Measurements from ENCODE around the gene LEAP2.

LEAP2 gene

GRCh38 chr5:132873119-132873929 lies at the start of gene LEAP2:
Gene LEAP2 (plus strand): TSS chr5:132873668. CDS start chr5:132873695, 27 bp downstream.
- Histone ChIP-seq H3K27me3 (ENCODE audit: control insufficient read depth in 5 of 5, insufficient read depth in 4 of 5, low read length in 5 of 5) (no peaks in the 10 kb centered on the region), H3K9me3 (ENCODE audit: control insufficient read depth in 5 of 5, low read length in 5 of 5) (no peaks in the 10 kb centered on the region), H3K27ac (ENCODE audit: low read depth, low read length) (no peak within 1 kb of the TSS), H3K36me3 (ENCODE audit: control insufficient read depth in 5 of 5, insufficient read depth in 5 of 5, low read length in 5 of 5) (peaks cover 14 to 48% (median 41%) of the 10 kb centered on the region in 5 donors), H3K9ac (ENCODE audit: low read length in 5 of 5) (no peak within 1 kb of the TSS), H3K4me1 (ENCODE audit: control insufficient read depth in 5 of 5, insufficient read depth in 5 of 5, low read length in 5 of 5) (peaks cover 0 to 14% (median 12%) of the 10 kb centered on the region in 5 donors), H3K4me3 (ENCODE audit: low read depth in 1 of 5, low read length in 5 of 5) (no peak within 1 kb of the TSS)

GRCh38 chr5:132824426-132824825 lies 49.0 kb upstream of the LEAP2 start:
- peaks cover 0 to 2% (median 0%) of the 10 kb centered on the region in 5 donors for H3K27me3 ChIP-seq (ENCODE audit: control insufficient read depth in 5 of 5, insufficient read depth in 4 of 5, low read length in 5 of 5)
- H3K27ac ChIP-seq (ENCODE audit: low read depth, low read length), result no peak overlapping the region
- no peak overlapping the region for H3K4me3 ChIP-seq (ENCODE audit: low read depth in 1 of 5, low read length in 5 of 5)
- peaks cover 3 to 40% (median 25%) of the 10 kb centered on the region in 5 donors for H3K4me1 ChIP-seq (ENCODE audit: control insufficient read depth in 5 of 5, insufficient read depth in 5 of 5, low read length in 5 of 5)
- H3K9ac ChIP-seq (ENCODE audit: low read length in 5 of 5), result no peak overlapping the region
- peaks cover 0 to 23% (median 14%) of the 10 kb centered on the region in 5 donors for H3K36me3 ChIP-seq (ENCODE audit: control insufficient read depth in 5 of 5, insufficient read depth in 5 of 5, low read length in 5 of 5)
- H3K9me3 ChIP-seq (ENCODE audit: control insufficient read depth in 5 of 5, low read length in 5 of 5), result no peaks in the 10 kb centered on the region

GRCh38 chr5:132825033-132825833 lies 48.2 kb upstream of the LEAP2 start:
- H3K4me1 ChIP-seq (ENCODE audit: control insufficient read depth in 5 of 5, insufficient read depth in 5 of 5, low read length in 5 of 5), result peaks cover 5 to 39% (median 23%) of the 10 kb centered on the region in 5 donors
- H3K27me3 ChIP-seq (ENCODE audit: control insufficient read depth in 5 of 5, insufficient read depth in 4 of 5, low read length in 5 of 5), result peaks cover 0 to 2% (median 0%) of the 10 kb centered on the region in 5 donors
- no peak overlapping the region for H3K4me3 ChIP-seq (ENCODE audit: low read depth in 1 of 5, low read length in 5 of 5)
- no peak overlapping the region for H3K9ac ChIP-seq (ENCODE audit: low read length in 5 of 5)
- H3K36me3 ChIP-seq (ENCODE audit: control insufficient read depth in 5 of 5, insufficient read depth in 5 of 5, low read length in 5 of 5), result peaks cover 0 to 23% (median 14%) of the 10 kb centered on the region in 5 donors
- no peaks in the 10 kb centered on the region for H3K9me3 ChIP-seq (ENCODE audit: control insufficient read depth in 5 of 5, low read length in 5 of 5)
- no peak overlapping the region for H3K27ac ChIP-seq (ENCODE audit: low read depth, low read length)

GRCh38 chr5:132825834-132826391 lies 47.6 kb upstream of the LEAP2 start:
- H3K9me3 ChIP-seq (ENCODE audit: control insufficient read depth in 5 of 5, low read length in 5 of 5), result no peaks in the 10 kb centered on the region
- no peak overlapping the region for H3K4me3 ChIP-seq (ENCODE audit: low read depth in 1 of 5, low read length in 5 of 5)
- H3K27me3 ChIP-seq (ENCODE audit: control insufficient read depth in 5 of 5, insufficient read depth in 4 of 5, low read length in 5 of 5), result peaks cover 0 to 2% (median 0%) of the 10 kb centered on the region in 5 donors
- H3K9ac ChIP-seq (ENCODE audit: low read length in 5 of 5), result peak overlapping the region in 1 of 5 donors; percentile 53
- H3K4me1 ChIP-seq (ENCODE audit: control insufficient read depth in 5 of 5, insufficient read depth in 5 of 5, low read length in 5 of 5), result peaks cover 3 to 36% (median 25%) of the 10 kb centered on the region in 5 donors
- H3K27ac ChIP-seq (ENCODE audit: low read depth, low read length), result no peak overlapping the region
- peaks cover 0 to 23% (median 14%) of the 10 kb centered on the region in 5 donors for H3K36me3 ChIP-seq (ENCODE audit: control insufficient read depth in 5 of 5, insufficient read depth in 5 of 5, low read length in 5 of 5)

DNA sequence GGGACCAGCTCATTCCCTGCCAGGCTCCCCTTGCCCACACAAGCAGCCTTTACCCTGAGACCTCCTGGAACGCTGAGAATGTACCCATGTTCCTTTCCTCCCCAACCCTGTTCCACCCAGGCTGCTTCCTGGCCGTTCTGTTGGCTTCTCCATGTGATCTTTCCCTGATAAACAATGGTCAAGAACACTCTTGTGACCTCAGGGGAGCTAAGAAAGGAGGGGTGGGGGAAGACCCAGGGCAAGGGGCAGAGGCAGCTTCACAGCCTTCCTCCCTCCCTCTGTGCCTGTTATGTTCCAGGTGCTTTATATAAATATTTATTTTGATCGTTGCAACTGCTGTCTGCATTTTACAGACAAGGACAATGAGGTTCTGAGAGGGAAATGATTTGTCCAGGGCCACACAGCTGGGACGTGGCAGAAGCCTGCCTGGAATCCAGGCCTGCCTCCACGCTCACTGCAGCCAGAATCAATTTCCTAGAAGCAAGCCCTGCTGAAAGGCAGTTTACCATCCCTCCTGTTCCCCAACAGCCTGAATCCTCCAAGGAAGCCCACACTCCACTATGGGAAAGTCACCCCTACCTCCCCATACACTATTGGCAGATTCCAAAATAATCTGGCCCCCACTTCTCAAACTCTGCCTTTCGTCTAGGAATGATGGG lies 46.9 kb upstream of the LEAP2 start:
- H3K9me3 ChIP-seq (ENCODE audit: control insufficient read depth in 5 of 5, low read length in 5 of 5), result no peaks in the 10 kb centered on the region
- peaks cover 0 to 23% (median 14%) of the 10 kb centered on the region in 5 donors for H3K36me3 ChIP-seq (ENCODE audit: control insufficient read depth in 5 of 5, insufficient read depth in 5 of 5, low read length in 5 of 5)
- H3K9ac ChIP-seq (ENCODE audit: low read length in 5 of 5), result peak overlapping the region in 1 of 5 donors; percentile 53
- H3K4me3 ChIP-seq (ENCODE audit: low read depth in 1 of 5, low read length in 5 of 5), result no peak overlapping the region
- H3K4me1 ChIP-seq (ENCODE audit: control insufficient read depth in 5 of 5, insufficient read depth in 5 of 5, low read length in 5 of 5), result peaks cover 3 to 36% (median 26%) of the 10 kb centered on the region in 5 donors
- H3K27me3 ChIP-seq (ENCODE audit: control insufficient read depth in 5 of 5, insufficient read depth in 4 of 5, low read length in 5 of 5), result peaks cover 0 to 2% (median 0%) of the 10 kb centered on the region in 5 donors
- H3K27ac ChIP-seq (ENCODE audit: low read depth, low read length), result no peak overlapping the region

GRCh38 chr5:132827943-132828673 lies 45.4 kb upstream of the LEAP2 start:
- H3K4me3 ChIP-seq (ENCODE audit: low read depth in 1 of 5, low read length in 5 of 5), result no peak overlapping the region
- peaks cover 0 to 23% (median 13%) of the 10 kb centered on the region in 5 donors for H3K36me3 ChIP-seq (ENCODE audit: control insufficient read depth in 5 of 5, insufficient read depth in 5 of 5, low read length in 5 of 5)
- H3K27ac ChIP-seq (ENCODE audit: low read depth, low read length), result no peak overlapping the region
- no peaks in the 10 kb centered on the region for H3K9me3 ChIP-seq (ENCODE audit: control insufficient read depth in 5 of 5, low read length in 5 of 5)
- peaks cover 3 to 26% (median 18%) of the 10 kb centered on the region in 5 donors for H3K4me1 ChIP-seq (ENCODE audit: control insufficient read depth in 5 of 5, insufficient read depth in 5 of 5, low read length in 5 of 5)
- H3K9ac ChIP-seq (ENCODE audit: low read length in 5 of 5), result peak overlapping the region in 1 of 5 donors; percentile 26
- no peaks in the 10 kb centered on the region for H3K27me3 ChIP-seq (ENCODE audit: control insufficient read depth in 5 of 5, insufficient read depth in 4 of 5, low read length in 5 of 5)

GRCh38 chr5:132828846-132829494 lies 44.5 kb upstream of the LEAP2 start:
- H3K27me3 ChIP-seq (ENCODE audit: control insufficient read depth in 5 of 5, insufficient read depth in 4 of 5, low read length in 5 of 5), result no peaks in the 10 kb centered on the region

DNA sequence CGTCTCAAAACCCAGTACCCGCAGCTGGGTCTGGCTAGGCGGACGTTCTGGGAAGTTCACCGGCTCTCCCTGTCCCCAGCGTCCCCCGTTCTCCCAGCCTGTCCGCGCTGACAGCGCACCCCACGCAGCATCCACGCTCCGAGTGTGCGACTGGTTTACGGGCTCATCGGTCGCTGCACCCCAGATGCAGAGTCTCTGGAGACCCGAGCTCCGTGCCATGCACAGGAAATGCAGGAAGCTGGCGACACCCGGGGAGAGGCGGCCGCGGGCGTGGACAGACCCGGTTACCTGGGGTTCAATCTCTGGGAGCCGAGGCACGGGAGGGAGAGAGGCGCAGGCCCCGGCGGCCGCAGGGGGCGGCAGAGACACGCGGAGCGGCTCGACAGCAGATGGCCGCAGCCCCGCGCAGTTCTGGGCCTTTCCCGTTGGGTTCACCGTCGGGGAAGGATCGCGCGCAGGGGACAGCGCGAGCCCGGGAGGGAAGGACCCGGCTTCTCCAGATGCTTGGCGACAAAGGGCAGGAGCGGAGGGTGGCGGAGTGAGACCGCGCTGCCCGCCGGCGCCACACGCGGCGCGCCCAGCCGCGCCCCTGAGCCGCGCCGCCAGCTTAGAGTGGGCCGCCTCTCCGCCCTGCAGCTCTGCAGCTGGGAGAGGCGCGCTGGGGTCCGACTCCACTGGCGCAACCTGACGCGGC lies 43.6 kb upstream of the LEAP2 start:
- H3K27me3 ChIP-seq (ENCODE audit: control insufficient read depth in 5 of 5, insufficient read depth in 4 of 5, low read length in 5 of 5), result no peaks in the 10 kb centered on the region
- H3K36me3 ChIP-seq (ENCODE audit: control insufficient read depth in 5 of 5, insufficient read depth in 5 of 5, low read length in 5 of 5), result peaks cover 0 to 9% (median 3%) of the 10 kb centered on the region in 5 donors
- H3K9me3 ChIP-seq (ENCODE audit: control insufficient read depth in 5 of 5, low read length in 5 of 5), result no peaks in the 10 kb centered on the region
- peak overlapping the region; percentile 60 for H3K27ac ChIP-seq (ENCODE audit: low read depth, low read length)
- peak overlapping the region; percentile 49 to 86 (median 82) for H3K4me3 ChIP-seq (ENCODE audit: low read depth in 1 of 5, low read length in 5 of 5)
- H3K9ac ChIP-seq (ENCODE audit: low read length in 5 of 5), result peak overlapping the region; percentile 14 to 78 (median 66)
- peaks cover 3 to 26% (median 15%) of the 10 kb centered on the region in 5 donors for H3K4me1 ChIP-seq (ENCODE audit: control insufficient read depth in 5 of 5, insufficient read depth in 5 of 5, low read length in 5 of 5)

More at GRCh38 chr5:132828846-132829494, 44.5 kb upstream of the LEAP2 start:
- H3K4me3 ChIP-seq (ENCODE audit: low read depth in 1 of 5, low read length in 5 of 5), result peak overlapping the region in 4 of 5 donors; percentile 49 to 86 (median 79)
- peak overlapping the region in 4 of 5 donors; percentile 14 to 73 (median 27) for H3K9ac ChIP-seq (ENCODE audit: low read length in 5 of 5)
- H3K27ac ChIP-seq (ENCODE audit: low read depth, low read length), result peak overlapping the region; percentile 60
- peaks cover 3 to 26% (median 15%) of the 10 kb centered on the region in 5 donors for H3K4me1 ChIP-seq (ENCODE audit: control insufficient read depth in 5 of 5, insufficient read depth in 5 of 5, low read length in 5 of 5)
- H3K9me3 ChIP-seq (ENCODE audit: control insufficient read depth in 5 of 5, low read length in 5 of 5), result no peaks in the 10 kb centered on the region
- H3K36me3 ChIP-seq (ENCODE audit: control insufficient read depth in 5 of 5, insufficient read depth in 5 of 5, low read length in 5 of 5), result peaks cover 0 to 18% (median 9%) of the 10 kb centered on the region in 5 donors

Data from subcutaneous abdominal adipose tissue (tissue), 5 donors.